EH (cell line): ENCODE results near the gene LVRN.
"Not testable (repeated sequence)": the region's sequence is repeated elsewhere in the genome, so short reads cannot be mapped to it uniquely, and the experiment has no call there.

ENCODE experiments used
- DNase-seq: peaks from one replicate; pipeline ENCODE4 v3.0.0-alpha.2; 2015; ENCODE audit warnings: low read depth

The LVRN gene, protein sequence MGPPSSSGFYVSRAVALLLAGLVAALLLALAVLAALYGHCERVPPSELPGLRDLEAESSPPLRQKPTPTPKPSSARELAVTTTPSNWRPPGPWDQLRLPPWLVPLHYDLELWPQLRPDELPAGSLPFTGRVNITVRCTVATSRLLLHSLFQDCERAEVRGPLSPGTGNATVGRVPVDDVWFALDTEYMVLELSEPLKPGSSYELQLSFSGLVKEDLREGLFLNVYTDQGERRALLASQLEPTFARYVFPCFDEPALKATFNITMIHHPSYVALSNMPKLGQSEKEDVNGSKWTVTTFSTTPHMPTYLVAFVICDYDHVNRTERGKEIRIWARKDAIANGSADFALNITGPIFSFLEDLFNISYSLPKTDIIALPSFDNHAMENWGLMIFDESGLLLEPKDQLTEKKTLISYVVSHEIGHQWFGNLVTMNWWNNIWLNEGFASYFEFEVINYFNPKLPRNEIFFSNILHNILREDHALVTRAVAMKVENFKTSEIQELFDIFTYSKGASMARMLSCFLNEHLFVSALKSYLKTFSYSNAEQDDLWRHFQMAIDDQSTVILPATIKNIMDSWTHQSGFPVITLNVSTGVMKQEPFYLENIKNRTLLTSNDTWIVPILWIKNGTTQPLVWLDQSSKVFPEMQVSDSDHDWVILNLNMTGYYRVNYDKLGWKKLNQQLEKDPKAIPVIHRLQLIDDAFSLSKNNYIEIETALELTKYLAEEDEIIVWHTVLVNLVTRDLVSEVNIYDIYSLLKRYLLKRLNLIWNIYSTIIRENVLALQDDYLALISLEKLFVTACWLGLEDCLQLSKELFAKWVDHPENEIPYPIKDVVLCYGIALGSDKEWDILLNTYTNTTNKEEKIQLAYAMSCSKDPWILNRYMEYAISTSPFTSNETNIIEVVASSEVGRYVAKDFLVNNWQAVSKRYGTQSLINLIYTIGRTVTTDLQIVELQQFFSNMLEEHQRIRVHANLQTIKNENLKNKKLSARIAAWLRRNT

DNA sequence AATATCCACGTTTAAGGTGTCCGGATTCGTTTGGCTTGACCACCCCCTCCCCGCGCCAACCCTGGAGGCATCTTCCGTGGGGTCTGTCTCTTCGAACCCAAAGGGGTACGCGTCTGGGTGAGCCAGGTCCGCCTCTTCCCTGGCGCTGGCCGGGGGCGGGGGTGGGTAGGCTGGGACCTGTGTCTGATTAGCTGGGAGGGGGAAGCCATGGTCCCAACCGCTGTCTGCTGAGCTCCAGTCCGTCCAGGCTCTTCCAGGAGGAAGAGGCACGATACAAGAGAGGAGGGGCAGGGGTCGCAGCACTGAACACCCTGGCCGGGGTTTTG is at the start of gene LVRN:
Gene LVRN, plus strand, starts transcription at position 237 of the 326 bp plus-strand sequence. CDS start 143 bp downstream, outside the sequence.
- no peak for DNase-seq

DNA sequence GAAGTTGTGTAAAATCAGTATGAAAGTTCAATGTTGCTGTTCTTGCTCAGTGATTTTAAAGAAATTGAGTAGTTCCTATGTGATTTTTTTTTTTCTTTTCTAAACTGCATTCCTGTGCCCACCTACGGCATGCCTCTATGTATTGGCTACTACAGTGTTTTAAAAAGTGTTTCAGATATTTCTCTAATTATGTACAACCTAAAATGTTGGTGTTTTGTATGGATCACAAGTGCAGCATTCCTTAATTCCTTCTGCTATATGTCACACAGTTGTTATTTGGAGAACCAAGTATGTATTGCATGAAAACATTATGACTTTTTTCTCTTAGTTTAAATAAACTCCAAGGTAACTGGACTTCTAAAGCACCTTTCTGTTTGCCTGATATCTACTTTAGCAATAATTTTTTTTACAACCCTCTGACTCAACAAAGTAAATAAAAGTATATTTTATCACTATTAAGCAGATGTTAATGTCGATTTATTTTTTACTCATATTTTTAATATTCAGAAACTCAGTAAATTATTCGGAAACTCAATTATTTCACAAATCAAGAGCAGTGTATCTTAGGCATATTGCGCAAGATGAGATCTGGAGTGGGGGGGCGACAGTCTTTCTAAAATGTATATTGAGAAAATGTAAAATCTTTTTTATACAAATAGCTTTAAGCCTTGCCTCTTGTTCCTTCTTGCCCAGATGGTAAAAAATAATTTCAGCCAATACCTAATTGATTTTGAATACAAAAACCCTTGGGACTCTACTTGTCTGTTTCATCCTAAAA is 48.5 kb upstream of the LVRN start:
- DNase-seq: not testable (repeated sequence)

DNA sequence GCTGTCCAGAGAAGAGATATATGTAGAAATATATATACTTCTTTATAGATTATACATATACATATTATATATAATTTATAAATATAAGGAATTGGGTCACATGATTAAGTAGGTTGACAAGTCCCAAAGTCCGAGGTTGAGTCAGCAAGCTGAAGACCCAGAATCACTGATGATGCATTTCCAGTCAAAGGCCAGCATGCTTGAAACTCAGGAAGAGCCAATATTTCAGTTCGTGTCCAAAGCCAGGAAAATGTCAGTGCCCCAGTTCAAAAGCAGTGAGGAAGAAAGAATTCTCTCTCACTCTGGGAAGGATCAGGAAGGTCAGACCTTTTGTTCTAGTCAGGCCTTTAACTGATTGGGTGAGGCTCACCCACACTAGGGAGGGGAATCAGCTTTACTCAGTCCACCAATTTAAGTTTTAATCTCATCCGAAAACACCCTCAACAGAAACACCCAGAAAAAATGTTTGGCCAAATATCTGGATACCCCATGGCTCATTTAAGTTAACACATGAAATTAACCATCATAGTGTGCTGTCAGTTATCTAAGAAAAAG is 42.0 kb upstream of the LVRN start:
- DNase-seq: no peak

DNA sequence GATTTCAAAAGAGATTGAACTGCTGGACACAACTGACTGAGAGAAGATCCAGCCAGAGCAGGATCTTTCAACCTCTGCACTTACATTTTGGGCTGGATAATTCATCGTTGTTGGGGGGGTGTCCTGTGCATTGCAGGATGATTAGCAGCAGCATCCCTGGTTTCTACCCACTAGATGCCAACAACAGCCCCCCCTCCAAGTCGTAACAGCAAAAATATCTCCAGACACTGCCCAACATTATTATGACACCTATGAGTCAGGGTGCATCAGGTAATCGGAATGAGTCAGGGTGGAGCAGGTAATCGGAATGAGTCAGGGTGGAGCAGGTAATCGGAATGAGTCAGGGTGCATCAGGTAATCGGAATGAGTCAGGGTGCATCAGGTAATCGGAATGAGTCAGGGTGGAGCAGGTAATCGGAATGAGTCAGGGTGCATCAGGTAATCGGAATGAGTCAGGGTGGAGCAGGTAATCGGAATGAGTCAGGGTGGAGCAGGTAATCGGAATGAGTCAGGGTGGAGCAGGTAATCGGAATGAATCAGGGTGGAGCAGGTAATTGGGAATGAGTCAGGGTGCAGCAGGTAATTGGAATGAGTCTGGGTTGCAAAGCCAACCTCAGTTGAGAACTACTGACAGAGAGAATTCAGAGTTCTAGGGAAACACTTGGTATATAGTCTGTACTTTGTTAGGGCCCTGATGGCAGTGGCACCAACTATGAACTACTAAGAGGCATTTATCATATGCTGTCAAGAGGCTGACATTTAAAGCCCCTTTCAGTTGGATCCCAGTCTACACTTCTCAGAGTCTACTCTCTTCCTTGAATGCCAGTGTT is 33.5 kb upstream of the LVRN start:
- DNase-seq: not testable (repeated sequence)

DNA sequence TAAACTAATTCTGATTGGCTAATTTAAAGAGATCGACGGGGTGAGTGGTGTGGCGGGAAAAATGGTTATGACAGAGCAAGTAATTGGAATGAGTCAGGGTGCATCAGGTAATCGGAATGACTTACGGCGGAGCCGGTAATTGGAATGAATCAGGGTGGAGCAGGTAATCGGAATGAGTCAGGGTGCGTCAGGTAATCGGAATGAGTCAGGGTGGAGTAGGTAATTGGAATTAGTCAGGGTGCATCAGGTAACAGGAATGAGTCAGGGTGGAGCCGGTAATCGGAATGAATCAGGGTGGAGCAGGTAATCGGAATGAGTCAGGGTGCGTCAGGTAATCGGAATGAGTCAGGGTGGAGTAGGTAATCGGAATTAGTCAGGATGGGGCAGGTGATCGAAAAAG is 32.1 kb upstream of the LVRN start:
- DNase-seq: not testable (repeated sequence)

DNA sequence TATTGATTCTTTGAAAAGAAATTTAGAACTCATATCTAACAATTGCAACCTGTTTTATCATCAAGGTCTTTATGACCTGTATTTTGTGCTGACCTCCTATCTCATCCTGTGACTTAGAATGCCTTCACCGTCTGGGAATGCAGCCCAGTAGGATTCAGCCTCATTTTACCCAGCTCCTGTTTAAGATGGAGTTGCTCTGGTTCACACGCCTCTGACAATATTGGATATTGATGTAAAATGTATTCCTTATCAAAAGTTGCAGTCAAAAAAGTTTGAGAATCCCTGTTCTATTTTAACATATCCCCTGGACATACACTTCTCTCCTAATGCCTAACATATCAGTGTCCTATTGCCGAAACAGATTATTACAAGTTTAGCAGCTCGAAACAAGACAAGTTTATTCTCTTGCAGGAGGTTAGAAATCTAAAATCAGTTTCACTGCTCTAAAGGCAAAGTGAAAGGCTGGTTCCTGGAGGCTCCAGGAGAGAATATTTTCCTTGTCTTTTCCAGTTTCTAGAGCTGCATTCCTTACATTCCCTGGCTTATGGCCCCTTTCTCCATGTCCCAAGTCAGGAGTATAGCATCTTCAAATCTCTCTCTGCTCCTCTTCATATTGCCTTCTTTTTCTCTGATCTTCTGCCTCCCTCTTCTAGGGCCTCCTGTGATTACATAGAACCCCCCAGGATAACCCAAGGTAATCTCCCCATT is 31.5 kb upstream of the LVRN start:
- DNase-seq: peak; percentile 50

DNA sequence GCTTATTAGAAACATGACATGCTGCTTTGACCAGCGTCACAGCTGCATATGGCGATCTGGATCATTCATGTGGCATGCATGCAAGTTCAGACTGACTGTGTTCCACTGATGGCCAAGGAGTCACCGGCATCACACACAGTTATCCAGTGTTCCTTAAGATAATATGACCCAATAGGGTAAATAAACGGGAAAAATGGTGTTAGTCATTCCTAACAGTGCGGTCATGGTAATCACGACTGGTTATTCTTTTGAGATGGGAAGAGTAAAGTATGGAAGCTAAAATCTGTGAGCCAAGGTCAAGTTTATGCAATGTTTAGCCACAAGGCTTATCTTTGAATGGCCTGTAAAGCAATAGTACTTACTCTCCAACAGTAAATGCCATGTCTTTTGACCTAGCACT is 29.3 kb upstream of the LVRN start:
- DNase-seq: peak; percentile 50

DNA sequence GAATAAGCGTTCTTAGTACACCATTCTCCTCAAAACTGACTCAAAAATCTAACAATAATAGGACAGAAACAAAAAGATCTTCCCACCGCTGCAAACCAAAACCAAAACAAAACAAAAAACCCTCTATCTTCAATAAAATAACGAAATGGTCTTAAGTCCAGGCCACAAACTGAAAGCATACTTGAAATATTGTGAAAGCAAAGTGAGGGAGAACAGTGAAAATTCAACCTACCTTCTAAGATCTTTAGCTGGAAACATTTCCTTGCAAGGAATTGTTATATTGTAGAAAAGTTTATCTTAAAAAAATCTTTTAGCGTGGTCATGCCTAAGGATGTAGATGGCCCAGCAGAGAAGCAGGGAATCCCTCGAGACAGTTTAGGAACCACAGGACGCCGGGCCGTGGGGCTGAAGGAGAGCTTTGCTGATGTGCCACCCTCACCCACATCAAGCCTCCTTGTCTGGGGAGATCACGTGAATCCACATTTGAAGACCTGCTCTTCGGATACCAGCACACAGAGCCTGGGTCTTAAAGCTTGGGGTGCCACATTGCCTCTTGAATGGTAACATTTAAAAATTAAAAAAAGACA is 27.8 kb upstream of the LVRN start:
- no peak for DNase-seq

DNA sequence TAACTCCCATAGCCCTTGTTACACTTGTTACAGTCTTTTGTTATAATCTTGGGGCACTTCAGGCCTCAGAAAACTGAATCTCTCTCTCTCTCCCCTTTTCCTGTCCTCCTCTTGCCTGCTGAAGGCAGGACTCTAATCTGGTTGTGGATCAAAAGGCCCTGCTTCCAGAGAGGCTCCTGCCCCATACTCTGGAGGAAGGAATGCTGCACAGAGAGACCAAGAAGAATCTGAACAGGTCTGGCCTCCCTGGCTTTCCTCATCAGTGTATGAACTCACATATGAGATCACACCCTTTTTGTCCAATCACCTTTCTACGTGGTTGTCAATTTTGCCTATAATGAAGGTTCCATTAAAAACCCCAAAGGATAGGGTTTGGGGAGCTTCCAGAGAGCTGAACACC is 26.2 kb upstream of the LVRN start:
- no peak for DNase-seq

DNA sequence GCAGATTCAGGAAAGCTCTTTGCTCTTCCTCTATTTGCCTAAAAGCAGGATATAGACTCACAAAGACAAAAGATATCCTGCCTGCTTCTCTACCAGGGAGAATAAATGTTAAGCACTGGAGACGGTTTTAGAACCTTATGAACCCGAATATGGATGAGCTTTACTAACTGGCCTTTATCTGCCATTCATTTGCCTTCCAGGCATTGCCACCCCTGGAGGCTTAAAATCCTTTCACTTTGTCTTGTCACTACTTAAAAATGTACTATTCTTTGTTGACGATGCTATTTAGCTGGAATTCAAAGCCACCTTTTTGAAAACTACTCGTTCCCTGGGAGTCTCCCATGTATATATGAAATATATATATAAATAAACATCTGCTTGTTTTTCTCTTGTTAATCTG is 23.2 kb upstream of the LVRN start:
- DNase-seq: peak; percentile 55

DNA sequence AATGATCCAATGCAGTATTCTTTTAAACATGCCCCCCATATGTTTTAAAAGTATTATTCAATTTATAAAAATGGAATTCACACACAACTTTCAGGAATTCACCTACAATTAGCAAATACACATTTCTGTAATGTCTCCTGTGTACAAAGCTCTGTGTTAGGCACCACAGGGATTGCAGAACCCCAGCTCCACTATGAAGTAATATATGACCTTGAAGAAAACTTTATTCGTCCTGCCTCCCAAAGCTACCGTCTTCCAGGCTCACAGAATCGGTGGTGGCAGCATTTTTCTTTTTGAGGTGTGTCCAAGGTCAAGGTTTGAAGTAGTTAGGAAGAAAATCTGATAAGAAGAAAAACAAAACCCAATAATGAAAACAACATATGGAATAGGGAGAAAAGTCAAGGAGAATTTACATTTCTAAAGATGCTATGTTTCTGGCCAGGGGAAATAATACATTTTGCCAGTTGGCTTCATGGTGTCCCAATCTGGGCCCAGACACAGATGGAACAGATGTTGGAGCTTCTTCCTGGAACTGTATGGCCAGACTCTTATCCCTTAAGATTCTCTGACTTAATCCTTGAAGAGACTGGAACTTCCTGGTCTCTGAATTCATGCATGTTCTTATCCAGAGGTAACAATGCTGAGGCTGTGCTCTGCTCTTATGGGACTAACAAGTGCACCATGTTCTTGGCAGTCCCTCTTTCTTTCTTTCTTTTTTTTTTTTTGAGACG is 22.0 kb upstream of the LVRN start:
- no peak for DNase-seq

DNA sequence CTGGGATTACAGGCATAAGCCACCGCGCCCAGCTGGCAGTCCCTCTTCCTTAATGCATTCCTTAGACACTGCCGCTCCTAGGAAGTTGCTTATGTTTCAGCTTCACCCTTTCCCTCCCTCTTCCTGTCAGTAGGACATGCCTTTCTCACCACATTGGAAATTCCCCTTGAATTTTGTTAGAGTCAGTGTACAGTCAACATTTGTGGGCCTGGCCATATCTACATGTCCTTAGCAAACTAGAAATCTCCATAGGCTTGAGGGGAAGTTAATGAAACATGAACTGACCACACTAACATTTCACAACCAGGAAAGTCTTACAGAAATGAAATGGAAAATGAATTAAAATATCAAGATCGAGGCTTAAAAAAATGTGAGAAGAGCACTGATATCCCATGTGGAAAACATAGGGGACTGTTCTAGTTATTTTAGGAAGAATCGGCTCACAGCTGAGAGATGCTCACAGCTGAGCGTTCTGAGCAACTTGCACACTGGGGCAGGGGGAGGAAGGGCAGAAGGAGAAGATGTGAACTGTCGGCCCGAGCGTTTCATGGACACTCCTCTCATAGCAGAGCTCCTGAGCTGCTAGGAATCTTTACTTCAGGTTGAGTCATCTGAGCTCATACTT is 21.1 kb upstream of the LVRN start:
- DNase-seq: peak; percentile 98

DNA sequence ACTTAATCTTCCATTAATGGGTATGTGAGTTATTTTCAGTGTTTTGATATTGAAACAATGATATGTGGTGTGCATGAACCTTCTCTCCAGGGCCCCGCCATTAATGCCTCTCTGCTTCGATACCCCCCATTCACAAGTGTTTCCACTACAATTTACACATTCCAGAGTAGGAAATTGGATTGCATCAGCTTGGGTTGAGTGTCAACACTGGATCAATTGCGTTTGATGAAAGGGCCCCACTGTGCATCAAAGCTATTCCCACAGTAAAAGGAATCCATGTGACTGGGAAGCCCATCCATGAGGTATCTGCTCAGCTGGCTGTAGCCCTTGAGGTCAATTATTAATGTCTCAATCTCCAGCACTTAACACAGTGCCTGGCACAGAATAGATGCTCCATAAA is 17.8 kb upstream of the LVRN start:
- no peak for DNase-seq

DNA sequence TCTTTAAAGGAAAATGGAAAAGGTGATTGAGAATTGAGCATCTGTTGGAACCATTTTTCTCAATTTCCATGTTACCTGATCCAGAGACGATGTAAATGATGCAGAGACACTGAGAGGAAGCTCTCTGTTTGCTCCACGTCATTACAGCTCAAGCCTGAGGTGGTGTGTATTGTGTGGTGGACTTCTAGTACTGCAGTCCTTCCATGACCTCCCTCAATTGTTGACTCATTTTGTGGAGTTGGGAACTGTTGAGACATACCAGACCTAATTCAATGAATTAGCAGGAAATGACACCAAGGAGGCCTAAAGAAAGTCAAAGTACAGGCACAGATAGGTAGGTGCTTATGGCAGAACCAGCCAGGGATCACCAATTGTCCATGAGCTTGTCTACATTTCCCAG is 15.6 kb upstream of the LVRN start:
- peak; percentile 30 for DNase-seq

DNA sequence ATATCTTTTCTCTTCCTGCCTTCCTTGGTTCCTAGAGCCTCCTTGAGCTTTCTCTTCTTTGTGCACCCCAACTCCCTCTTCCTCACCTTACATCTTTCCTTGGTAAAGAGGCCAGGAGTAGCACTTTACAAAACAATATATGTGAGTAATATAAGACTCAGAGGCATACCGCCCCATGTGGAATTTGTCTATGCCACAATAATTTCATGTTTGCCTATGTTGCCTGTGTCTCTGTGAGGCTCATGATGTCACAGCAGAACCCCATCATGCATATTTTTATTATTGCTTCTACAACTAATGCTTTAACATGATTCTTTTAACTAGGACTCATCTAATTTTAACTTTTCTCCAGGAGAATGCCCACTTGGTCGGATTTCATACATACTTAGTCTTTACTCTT is 15.0 kb upstream of the LVRN start:
- peak; percentile 37 for DNase-seq

DNA sequence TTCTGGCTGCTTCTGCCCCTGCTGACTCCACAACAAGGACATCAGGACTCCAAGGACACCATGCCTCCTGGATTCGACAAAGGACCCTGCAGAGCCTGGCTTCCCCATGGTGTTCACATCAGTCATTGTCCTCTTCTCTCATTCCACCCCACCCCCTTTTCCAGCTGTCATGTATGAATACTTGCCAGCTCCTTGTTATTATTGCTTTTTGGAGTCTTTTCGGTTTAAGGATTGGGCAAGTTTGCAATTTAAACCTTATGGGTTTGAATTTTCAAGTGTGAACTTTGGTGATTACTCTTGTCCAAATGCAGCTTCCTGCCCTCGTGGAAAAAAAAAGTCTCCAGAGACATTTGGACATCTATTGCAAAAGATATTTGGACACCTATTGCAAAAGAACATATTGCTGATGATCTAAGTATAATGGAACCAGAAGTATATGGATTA is 14.2 kb upstream of the LVRN start:
- DNase-seq: peak; percentile 11

DNA sequence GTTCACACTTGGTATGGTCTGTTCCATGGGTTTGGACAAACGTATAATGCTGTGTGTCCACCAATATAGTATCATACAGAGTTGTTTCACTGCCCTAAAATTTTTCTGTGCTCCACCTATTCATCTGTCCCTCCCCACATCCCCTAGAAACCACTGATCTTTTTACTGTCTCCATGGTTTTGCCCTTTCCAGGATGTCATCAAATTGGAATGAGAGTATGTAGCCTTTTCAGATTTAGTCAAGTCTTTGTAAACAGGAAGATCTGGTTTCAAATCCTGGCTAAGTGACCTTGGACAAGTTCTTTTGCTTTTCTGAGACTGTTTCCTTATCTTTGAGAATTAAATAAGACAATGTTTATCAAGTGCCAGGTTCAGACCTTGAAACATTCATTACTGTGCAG is 13.2 kb upstream of the LVRN start:
- DNase-seq: peak; percentile 52

DNA sequence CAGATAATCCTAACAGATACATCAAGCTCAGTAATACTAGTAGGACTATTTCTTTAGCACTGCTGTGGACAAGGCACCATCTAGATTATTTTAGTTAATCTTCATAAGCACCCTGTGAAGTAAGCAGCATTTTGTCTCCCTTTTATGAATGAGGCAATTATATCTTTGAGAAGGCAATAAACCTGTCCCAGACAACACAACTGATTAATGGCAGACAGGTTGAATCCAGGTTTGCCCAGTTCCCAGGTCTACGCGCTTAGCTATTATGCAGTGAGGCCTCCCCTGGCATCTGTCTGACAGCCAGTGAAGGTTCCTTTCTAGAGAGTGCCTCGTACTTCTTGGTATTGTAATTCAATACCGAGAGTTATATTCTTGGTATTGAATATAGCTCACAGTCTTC is 9.7 kb upstream of the LVRN start:
- DNase-seq: no peak

DNA sequence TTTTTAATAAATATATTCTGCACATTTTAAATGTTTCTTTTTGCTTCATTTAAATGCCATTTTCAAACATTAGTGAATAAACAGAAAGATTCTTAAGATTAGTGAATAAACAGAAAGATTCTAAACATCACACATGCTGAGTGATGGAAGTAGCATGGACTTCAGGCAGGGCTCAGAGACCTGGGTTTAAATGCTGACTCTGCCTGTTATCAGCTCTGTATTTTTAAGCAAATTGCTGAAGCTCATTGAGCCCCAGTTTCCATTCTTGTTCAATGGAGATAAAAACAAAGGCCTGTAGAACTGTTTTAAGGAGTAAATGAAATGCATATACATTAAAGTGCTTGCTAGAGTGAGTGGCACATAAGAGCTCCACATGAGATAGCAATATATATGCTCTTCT is 8.1 kb upstream of the LVRN start:
- DNase-seq: no peak
